GM21529 (cell line): Measurements from ENCODE around the gene GABPB2.
"Not testable (repeated sequence)": the region's sequence is repeated elsewhere in the genome, so short reads cannot be mapped to it uniquely, and the experiment has no call there.

Experiments used
- ATAC-seq: cut with Tn5 transposase; IDR thresholded peaks from one replicate; pipeline ENCODE4 v1.9.1; 2021; ENCODE audit not compliant: unreplicated experiment

GABPB2 gene

GRCh38 chr1:151059109-151060006 lies 11.2 kb upstream of the GABPB2 start, which contains the start of gene CDC42SE1:
TSS of gene CDC42SE1 (minus strand) at chr1:151059622. CDS start at chr1:151055730, 3,892 bp downstream.
- ATAC-seq, result peak; percentile 85

GRCh38 chr1:151060007-151060656 lies 10.4 kb upstream of the GABPB2 start, which contains the start of gene MLLT11:
TSS of gene MLLT11 (plus strand) at chr1:151060397. CDS start at chr1:151067225, 6,828 bp downstream.
- ATAC-seq, result no peak

DNA sequence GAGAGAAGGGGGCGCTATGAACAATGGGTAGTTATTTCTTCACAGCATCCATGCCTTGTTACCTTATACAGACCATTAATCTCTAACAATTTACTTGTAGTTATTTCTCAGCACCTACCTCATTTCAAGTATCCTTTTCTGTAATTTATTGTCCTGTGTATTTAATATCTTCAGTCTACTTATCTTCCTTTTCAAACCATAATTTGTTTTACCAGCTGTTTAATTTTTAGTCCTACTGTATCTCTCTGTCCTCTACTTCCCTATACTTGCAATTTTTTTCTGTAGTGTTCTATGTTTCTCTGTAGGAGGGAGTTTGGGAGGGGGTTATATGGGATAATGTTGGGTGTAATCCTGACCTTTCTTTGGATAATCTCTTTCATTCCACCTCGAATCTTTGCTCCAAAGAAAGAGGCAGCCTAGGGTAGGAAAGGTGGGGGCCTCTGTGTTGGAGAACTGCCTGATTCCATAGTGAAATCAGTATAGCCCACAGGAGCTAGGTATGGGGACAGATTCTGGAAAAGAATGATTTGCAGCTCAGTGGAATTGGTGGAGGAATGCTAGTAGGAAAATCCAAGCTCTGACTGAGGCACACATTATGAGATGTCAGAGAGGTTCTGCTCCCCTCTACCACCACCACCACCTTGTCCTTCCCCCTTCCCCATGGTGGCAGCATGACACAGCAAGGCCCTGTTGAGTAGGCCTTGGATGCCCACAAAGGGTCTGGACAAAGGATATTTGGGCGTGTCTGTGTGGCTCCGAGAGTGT lies 9.7 kb upstream of the GABPB2 start:
- ATAC-seq, result no peak

DNA sequence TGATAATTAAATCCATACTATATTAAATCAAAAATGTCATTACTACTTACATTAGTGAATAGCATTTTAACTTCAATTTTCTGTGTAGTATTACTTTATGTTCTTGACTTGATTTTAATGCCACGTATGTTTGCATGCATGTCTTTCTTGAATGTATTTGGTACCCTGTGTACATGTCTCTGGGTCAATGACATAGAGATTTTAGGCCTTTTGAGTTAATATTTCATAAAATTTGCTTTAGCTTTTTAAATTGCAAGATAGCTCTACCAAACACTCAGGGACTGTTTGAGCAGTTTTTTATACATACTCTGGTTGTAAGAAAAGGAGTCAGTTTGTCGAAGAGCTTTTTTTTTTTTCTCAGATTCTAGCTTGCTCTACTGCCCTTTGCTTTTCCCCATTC lies 8.9 kb upstream of the GABPB2 start:
- no peak for ATAC-seq

GRCh38 chr1:151062741-151063371 lies 7.7 kb upstream of the GABPB2 start:
- no peak for ATAC-seq

GRCh38 chr1:151065089-151065645 lies 5.4 kb upstream of the GABPB2 start:
- ATAC-seq, result no peak

GRCh38 chr1:151067185-151067584 lies 3.4 kb upstream of the GABPB2 start:
- ATAC-seq, result no peak

GRCh38 chr1:151069103-151069486 lies 1.5 kb upstream of the GABPB2 start:
- ATAC-seq, result no peak

- no peak for ATAC-seq
These were observed 1.7 kb downstream of the GABPB2 start for GRCh38 chr1:151072224-151072623.

DNA sequence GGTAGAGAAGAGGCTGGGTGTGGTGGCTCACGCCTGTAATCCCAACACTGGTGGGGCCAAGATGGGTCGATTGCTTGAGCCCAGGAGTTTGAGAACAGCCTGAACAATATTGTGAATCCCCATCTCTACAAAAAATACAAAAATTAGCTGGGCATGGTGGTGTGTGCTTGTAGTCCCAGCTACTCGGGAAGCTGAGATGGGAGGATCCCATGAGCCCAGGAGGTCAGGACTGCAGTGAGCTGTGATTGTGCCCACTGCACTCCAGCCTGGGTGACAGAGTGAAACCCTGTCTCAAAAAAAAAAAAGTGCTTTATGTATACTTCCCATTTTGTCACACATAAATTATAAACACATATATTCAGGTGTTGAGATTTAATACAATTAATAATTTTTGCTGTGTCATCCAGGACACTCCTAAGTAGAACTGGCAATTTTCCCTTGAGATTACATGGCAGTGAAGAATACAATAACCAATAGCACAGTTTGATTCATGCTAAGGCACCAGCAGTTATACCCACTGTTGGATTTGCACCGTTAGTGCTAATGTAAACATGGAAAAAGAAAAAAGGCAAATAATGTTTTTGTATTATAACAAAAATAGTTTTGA lies 15.5 kb downstream of the GABPB2 start:
- no peak for ATAC-seq

DNA sequence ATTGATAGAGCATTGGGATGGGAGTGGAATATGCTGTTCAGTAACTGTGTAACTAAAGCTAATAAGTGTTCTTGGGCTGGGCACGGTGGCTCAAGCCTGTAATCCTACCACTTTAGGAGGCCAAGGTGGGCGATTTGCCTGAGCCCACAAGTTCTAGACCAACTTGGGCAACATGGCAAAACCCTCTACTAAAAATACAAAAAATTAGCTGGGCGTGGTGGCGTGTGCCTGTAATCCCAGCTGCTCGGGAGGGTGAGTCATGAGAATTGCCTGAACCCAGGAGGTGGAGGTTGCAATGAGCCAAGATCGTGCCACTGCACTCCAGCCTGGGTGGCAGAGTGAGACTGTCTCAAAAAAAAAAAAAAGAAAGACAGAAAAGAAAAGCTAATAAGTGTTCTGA lies 26.9 kb downstream of the GABPB2 start:
- not testable (repeated sequence) for ATAC-seq

DNA sequence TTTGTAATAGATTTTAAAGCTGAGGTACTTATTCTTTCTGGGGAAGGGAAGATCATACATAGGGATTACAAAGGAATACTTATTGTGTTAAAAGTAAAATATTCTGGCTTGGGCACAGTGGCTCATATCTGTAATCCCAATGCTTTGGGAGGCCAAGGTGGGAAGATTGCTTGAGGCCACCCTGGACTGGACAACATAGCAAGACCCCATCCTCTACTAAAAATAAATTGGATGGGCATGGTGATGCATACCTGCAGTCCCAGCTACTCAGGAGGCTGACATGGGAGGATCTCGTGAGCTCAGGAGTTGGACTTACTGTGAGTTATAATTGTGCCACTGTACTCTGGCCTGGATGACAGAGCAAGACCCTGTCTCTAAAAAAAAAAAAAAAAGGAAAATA lies 27.6 kb downstream of the GABPB2 start:
- no peak for ATAC-seq

- no peak for ATAC-seq
These were observed 34.1 kb downstream of the GABPB2 start for GRCh38 chr1:151104630-151105029.

GRCh38 chr1:151106894-151107293 lies 36.3 kb downstream of the GABPB2 start:
- no peak for ATAC-seq

DNA sequence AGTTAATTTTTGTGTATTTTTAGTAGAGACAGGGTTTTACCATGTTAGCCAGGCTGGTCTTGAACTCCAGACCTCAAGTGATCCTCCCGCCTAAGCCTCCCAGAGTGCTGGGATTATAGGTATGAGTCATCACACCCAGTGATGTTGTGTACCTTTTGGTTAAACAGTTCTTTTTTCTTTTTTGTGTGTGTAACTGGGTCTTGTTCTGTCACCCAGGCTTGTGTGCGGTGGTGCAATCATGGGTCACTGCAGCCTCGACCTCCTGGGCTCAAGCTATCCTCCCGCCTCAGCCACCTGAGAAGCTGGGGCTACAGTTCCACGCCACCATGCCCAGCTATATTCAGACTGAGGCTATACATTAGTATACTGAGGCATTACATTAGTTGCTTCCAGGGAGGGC lies 37.8 kb downstream of the GABPB2 start:
- ATAC-seq, result no peak

DNA sequence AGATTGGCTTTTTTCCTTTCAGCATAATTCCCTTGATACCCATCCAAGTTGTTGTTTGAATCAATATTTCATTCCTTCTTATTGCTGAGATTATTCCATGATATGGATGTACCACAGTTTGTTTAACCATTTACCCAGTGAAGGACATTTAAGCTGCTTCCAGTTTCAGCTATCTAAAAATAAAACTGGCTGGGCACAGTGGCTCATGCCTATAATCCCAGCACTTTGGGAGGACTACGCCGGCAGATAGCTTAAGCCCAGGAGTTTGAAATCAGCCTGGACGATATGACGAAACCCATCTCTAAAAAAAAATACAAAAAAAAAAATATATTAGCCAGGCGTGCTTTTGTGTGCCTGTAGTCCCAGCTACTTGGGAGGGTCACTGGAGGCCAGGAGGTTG lies 43.3 kb downstream of the GABPB2 start:
- ATAC-seq, result no peak

- ATAC-seq, result no peak
These were observed 54.3 kb downstream of the GABPB2 start for GRCh38 chr1:151124763-151125403.

DNA sequence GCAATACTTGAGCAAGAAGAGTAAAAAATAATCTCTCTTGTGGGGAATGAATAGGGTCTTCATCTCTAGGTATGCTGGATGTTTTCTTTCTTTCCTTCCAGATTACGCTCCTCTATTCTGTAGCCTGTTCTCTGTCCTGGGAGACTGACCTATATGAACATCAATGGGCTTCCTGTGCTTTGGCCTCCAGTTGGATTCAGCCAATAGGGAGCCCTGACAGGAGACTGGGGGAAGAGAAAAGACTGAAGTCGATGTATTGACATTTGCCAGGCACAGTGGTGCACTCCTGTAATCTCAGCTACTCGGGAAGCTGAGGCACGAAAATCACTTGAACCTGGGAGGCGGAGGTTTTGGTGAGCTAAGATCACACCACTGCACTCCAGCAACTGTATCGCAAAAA lies 58.2 kb downstream of the GABPB2 start:
- ATAC-seq, result no peak

- peak; percentile 68 for ATAC-seq
These were observed 60.5 kb downstream of the GABPB2 start for GRCh38 chr1:151130987-151131586.
